ENCODE data around the gene NRG4. TPM values are rescaled to one million over a fixed set of nuclear protein-coding genes. Genes with fewer than 3 reads are reported as not detected.

Gene NRG4
- total RNA-seq, 1 experiment from 2014 or later, result 0.55 TPM

- TF ChIP-seq ZNF263 (CRISPR knock-in tag; IDR thresholded peaks at IDR 0.05; ENCODE audit: low read depth) (no peak), SOX15 (CRISPR knock-in tag; IDR thresholded peaks at IDR 0.05) (no peak), AR (CRISPR knock-in tag; IDR thresholded peaks at IDR 0.05) (no peak)
Observed at GRCh38 chr15:75930866-75931265, 81.4 kb downstream of the NRG4 start (continued).

- ATAC-seq (no peak), DNase-seq (ENCODE audit: low spot score) (no peak)
- H3K9me3 Mint-ChIP-seq, result peaks cover under 1% of the 10 kb centered on the region; the same call in 1 of the 2 replicates
- CTCF ChIA-PET, result interaction anchor here (0.6 to 5.9 kb wide), 31 partner anchors 7 to 821 kb away, joined by 3 to 73 read pairs (median 6); partner anchors contain the start of gene FBXO22
- H3K27me3 Mint-ChIP-seq (ENCODE audit: low read depth), result no peaks in the 10 kb centered on the region
- TF ChIP-seq ZNF671 (CRISPR knock-in tag; IDR thresholded peaks at IDR 0.05) (no peak), FOXJ3 (CRISPR knock-in tag; IDR thresholded peaks at IDR 0.05; ENCODE audit: borderline replicate concordance) (no peak), ATF6 (CRISPR knock-in tag; IDR thresholded peaks at IDR 0.05) (no peak), TEAD4 (CRISPR knock-in tag; IDR thresholded peaks at IDR 0.05) (no peak), MXD4 (CRISPR knock-in tag; IDR thresholded peaks at IDR 0.05; ENCODE audit: borderline replicate concordance) (no peak), GRHL2 (CRISPR knock-in tag; IDR thresholded peaks at IDR 0.05; ENCODE audit: insufficient replicate concordance, severe bottlenecking) (no peak), E2F5 (CRISPR knock-in tag; IDR thresholded peaks at IDR 0.05) (no peak), ATF2 (CRISPR knock-in tag; IDR thresholded peaks at IDR 0.05; ENCODE audit: borderline replicate concordance, low read depth) (no peak), KAT7 (CRISPR knock-in tag; IDR thresholded peaks at IDR 0.05; ENCODE audit: borderline replicate concordance) (no peak), NR2C2 (CRISPR knock-in tag; IDR thresholded peaks at IDR 0.05) (no peak), ZNF425 (CRISPR knock-in tag; conservative IDR thresholded peaks at IDR 0.05) (no peak), USF1 (CRISPR knock-in tag; IDR thresholded peaks at IDR 0.05) (no peak), ZMAT4 (CRISPR knock-in tag; IDR thresholded peaks at IDR 0.05) (no peak), AR (CRISPR knock-in tag; IDR thresholded peaks at IDR 0.05) (no peak), IRF2 (CRISPR knock-in tag; IDR thresholded peaks at IDR 0.05; ENCODE audit: borderline replicate concordance, low read depth) (no peak)
- H3K36me3 Mint-ChIP-seq, result peaks cover 47% of the 10 kb centered on the region
- H3K27ac Mint-ChIP-seq, result no peak overlapping the region
- no peak overlapping the region for H3K4me3 Mint-ChIP-seq
- peaks cover 38% of the 10 kb centered on the region for H3K4me1 Mint-ChIP-seq
- POLR2A ChIA-PET, result interaction anchor here (0.6 kb wide), 1 partner anchor 210 kb away, joined by 3 read pairs; no protein-coding TSS in a partner anchor
Observed at GRCh38 chr15:75929799-75930565, 82.2 kb downstream of the NRG4 start.
